Measurements from ENCODE around the gene YAE1.

The YAE1 gene

GRCh38 chr7:39606352-39606751, 40.1 kb downstream of the YAE1 start:
- H3K4me3 ChIP-seq (ENCODE audit: low read depth, low read length), result no peak overlapping the region
- no peak for TF ChIP-seq CTCF (IDR thresholded peaks at IDR 0.05; ENCODE audit: low read depth, low read length)

GRCh38 chr7:39606941-39607340, 40.7 kb downstream of the YAE1 start:
- TF ChIP-seq CTCF (IDR thresholded peaks at IDR 0.05; ENCODE audit: low read depth, low read length), result no peak
- no peak overlapping the region for H3K4me3 ChIP-seq (ENCODE audit: low read depth, low read length)

- no peak overlapping the region for H3K4me3 ChIP-seq (ENCODE audit: low read depth, low read length)
- no peak for TF ChIP-seq CTCF (IDR thresholded peaks at IDR 0.05; ENCODE audit: low read depth, low read length)
These were observed 41.7 kb downstream of the YAE1 start for GRCh38 chr7:39607865-39608264.

- TF ChIP-seq CTCF (IDR thresholded peaks at IDR 0.05; ENCODE audit: low read depth, low read length), result no peak
- no peak overlapping the region for H3K4me3 ChIP-seq (ENCODE audit: low read depth, low read length)
These were observed 42.1 kb downstream of the YAE1 start for GRCh38 chr7:39608278-39608677.

GRCh38 chr7:39609113-39609934, 43.1 kb downstream of the YAE1 start:
- no peak overlapping the region for H3K4me3 ChIP-seq (ENCODE audit: low read depth, low read length)
- no peak for TF ChIP-seq CTCF (IDR thresholded peaks at IDR 0.05; ENCODE audit: low read depth, low read length)

- no peak for TF ChIP-seq CTCF (IDR thresholded peaks at IDR 0.05; ENCODE audit: low read depth, low read length)
- H3K4me3 ChIP-seq (ENCODE audit: low read depth, low read length), result no peak overlapping the region
These were observed 43.7 kb downstream of the YAE1 start for GRCh38 chr7:39609935-39610263.

- no peak for TF ChIP-seq CTCF (IDR thresholded peaks at IDR 0.05; ENCODE audit: low read depth, low read length)
- no peak overlapping the region for H3K4me3 ChIP-seq (ENCODE audit: low read depth, low read length)
These were observed 47.4 kb downstream of the YAE1 start for GRCh38 chr7:39613577-39613976.

Measured in WI38 (cell line).